GM21515 (cell line): ENCODE results near the gene XRCC2.
"Not testable (repeated sequence)": the region's sequence is repeated elsewhere in the genome, so short reads cannot be mapped to it uniquely, and the experiment has no call there.

Experiments used
- ATAC-seq: cut with Tn5 transposase; IDR thresholded peaks from one replicate; pipeline ENCODE4 v1.9.1; 2021; ENCODE audit not compliant: unreplicated experiment

The XRCC2 gene

GRCh38 chr7:152675759-152676636 lies at the start of gene XRCC2:
Gene XRCC2 (minus strand): TSS chr7:152676141. CDS start chr7:152676079, 62 bp downstream.
- ATAC-seq = peak; percentile 90

GRCh38 chr7:152723364-152723763 lies 47.4 kb upstream of the XRCC2 start:
- ATAC-seq = no peak

GRCh38 chr7:152712412-152713042 lies 36.6 kb upstream of the XRCC2 start:
- not testable (repeated sequence) for ATAC-seq

GRCh38 chr7:152711444-152711944 lies 35.6 kb upstream of the XRCC2 start:
- no peak for ATAC-seq

- ATAC-seq = no peak
Observed at GRCh38 chr7:152710153-152710442, 34.2 kb upstream of the XRCC2 start.

GRCh38 chr7:152709287-152710152 lies 33.6 kb upstream of the XRCC2 start:
- ATAC-seq = no peak

- no peak for ATAC-seq
Observed at GRCh38 chr7:152704796-152705384, 28.9 kb upstream of the XRCC2 start.

- no peak for ATAC-seq
Observed at GRCh38 chr7:152699079-152699478, 23.1 kb upstream of the XRCC2 start.

GRCh38 chr7:152697268-152697974 lies 21.5 kb upstream of the XRCC2 start:
- ATAC-seq = not testable (repeated sequence)

- not testable (repeated sequence) for ATAC-seq
Observed at GRCh38 chr7:152692196-152692595, 16.3 kb upstream of the XRCC2 start.

GRCh38 chr7:152683297-152683696 lies 7.4 kb upstream of the XRCC2 start:
- no peak for ATAC-seq

GRCh38 chr7:152677808-152678670 lies 2.1 kb upstream of the XRCC2 start:
- no peak for ATAC-seq

GRCh38 chr7:152674860-152675758 lies 832 bp downstream of the XRCC2 start:
- ATAC-seq = no peak

GRCh38 chr7:152673897-152674296 lies 2.0 kb downstream of the XRCC2 start:
- ATAC-seq = no peak

GRCh38 chr7:152672626-152673025 lies 3.3 kb downstream of the XRCC2 start:
- no peak for ATAC-seq

GRCh38 chr7:152669758-152670157 lies 6.2 kb downstream of the XRCC2 start:
- ATAC-seq = no peak

- no peak for ATAC-seq
Observed at GRCh38 chr7:152668975-152669374, 7.0 kb downstream of the XRCC2 start.

- peak; percentile 71 for ATAC-seq
Observed at GRCh38 chr7:152667958-152668357, 8.0 kb downstream of the XRCC2 start.
